ENCODE data around the gene TNFRSF13B.
"Not testable (repeated sequence)": the region's sequence is repeated elsewhere in the genome, so short reads cannot be mapped to it uniquely, and the experiment has no call there.

DNA sequence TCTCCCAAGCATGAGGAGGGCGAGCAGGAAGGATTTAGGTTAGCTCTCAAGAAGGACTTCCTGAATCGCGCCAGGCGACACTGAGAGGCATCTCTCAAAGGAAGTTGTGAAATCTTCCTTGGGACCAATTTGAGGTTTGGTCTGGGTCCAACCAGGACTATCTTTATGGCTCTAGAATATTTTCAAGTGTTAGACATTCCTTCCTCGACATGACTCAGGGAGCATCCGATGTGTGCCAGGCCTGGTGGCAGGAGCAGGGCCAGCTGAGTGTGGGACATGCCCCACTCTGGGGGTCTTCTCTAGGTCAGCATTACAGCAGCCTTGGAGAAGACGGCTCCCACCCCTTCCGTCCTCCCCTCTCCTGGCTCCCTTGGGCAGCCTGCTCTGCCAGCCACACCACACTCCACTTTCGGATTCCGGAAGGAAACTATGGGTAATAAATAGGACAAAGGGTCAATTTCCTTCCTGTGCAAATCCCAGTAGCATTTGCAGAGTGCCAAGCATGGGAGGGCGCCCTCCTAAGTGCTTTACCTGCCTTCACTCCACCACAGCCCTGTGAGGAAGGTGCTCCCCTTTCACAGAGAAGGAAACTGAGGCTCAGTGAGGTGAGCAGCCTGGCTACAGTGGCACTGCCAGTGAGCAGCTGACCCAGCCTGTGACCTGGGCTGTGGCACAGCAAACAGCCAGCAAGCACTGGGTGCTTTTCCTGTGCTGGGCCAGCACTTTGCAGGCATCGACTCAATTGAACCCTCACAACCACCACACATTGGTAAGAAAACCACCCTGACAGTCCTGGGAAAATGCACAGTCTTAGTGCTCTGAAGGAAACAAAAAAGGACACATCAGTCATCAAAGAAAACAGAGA, 39.4 kb upstream of the TNFRSF13B start:
- TF ChIP-seq, protein P1, sequence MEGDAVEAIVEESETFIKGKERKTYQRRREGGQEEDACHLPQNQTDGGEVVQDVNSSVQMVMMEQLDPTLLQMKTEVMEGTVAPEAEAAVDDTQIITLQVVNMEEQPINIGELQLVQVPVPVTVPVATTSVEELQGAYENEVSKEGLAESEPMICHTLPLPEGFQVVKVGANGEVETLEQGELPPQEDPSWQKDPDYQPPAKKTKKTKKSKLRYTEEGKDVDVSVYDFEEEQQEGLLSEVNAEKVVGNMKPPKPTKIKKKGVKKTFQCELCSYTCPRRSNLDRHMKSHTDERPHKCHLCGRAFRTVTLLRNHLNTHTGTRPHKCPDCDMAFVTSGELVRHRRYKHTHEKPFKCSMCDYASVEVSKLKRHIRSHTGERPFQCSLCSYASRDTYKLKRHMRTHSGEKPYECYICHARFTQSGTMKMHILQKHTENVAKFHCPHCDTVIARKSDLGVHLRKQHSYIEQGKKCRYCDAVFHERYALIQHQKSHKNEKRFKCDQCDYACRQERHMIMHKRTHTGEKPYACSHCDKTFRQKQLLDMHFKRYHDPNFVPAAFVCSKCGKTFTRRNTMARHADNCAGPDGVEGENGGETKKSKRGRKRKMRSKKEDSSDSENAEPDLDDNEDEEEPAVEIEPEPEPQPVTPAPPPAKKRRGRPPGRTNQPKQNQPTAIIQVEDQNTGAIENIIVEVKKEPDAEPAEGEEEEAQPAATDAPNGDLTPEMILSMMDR (IDR thresholded peaks at IDR 0.05; ENCODE audit: borderline replicate concordance, extremely low read depth, low read length, poor library complexity, severe bottlenecking) = not testable (repeated sequence)
- TF ChIP-seq EZH2 (IDR thresholded peaks at IDR 0.05; ENCODE audit: borderline replicate concordance, low read depth, low read length, severe bottlenecking) = not testable (repeated sequence)

Data from DND-41 (cell line).